Measurements from ENCODE around the gene ZDHHC4.

The ZDHHC4 gene

GRCh38 chr7:6637544-6638229, 60.4 kb downstream of the ZDHHC4 start:
- DNase-seq = no peak
